Right lobe of liver (tissue), 4 donors: ENCODE data around the gene CARHSP1.

ENCODE experiments used
- POLR2A ChIP-seq: fragments of 450-650 bp; IDR thresholded peaks from one replicate; pipeline ENCODE4 v1.6.1; 2017; ENCODE audit warnings: antibody characterized with exemption, mild to moderate bottlenecking
- TF ChIP-seq, protein P1 (sequence below), 4 donors: fragments of 200-600 bp in 3 of 4; fragments of 450-650 bp in 1 of 4; IDR thresholded peaks; one replicate each; pipeline versions ENCODE4 v1.5.1 to v1.8.0; 2016 to 2022; ENCODE audit warnings: antibody characterized with exemption in 4 of 4, mild to moderate bottlenecking in 2 of 4
- donor health status: DM: no; HTN: no; CAD: no.
- donor health status: DM: no; HTN: no; CAD: no.
- donor health status: DM: no; HTN: yes; CAD: no.

DNA sequence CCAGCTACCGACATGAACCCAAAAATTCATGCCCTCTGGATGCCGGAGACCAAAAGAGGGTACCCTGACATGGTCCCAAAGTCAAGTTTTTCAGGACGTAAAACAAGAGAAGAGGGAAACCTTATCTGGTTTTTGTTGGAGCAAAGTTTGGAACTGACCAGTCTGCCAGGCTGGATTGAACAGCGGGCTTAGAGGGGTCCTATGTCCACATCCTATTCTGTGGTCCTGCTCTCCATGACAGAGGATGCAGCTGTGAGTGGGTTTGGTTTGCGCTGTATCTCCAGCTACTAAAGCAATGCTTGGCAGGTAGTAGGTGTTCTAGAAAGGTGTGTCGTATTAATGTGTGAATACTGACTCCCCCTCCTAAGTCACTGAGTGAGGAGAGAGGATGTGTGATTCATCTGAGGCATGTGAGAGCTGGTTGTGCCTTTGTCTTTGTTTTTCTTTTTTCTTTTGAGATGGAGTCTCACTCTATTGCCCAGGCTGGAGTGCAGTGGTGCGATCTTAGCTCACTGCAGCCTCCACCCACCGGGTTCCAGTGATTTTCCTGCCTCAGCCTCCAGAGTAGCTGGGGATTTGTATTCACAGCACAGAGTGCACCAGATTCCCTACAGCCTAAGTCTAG, 40.2 kb downstream of the CARHSP1 start:
- TF ChIP-seq, protein P1, sequence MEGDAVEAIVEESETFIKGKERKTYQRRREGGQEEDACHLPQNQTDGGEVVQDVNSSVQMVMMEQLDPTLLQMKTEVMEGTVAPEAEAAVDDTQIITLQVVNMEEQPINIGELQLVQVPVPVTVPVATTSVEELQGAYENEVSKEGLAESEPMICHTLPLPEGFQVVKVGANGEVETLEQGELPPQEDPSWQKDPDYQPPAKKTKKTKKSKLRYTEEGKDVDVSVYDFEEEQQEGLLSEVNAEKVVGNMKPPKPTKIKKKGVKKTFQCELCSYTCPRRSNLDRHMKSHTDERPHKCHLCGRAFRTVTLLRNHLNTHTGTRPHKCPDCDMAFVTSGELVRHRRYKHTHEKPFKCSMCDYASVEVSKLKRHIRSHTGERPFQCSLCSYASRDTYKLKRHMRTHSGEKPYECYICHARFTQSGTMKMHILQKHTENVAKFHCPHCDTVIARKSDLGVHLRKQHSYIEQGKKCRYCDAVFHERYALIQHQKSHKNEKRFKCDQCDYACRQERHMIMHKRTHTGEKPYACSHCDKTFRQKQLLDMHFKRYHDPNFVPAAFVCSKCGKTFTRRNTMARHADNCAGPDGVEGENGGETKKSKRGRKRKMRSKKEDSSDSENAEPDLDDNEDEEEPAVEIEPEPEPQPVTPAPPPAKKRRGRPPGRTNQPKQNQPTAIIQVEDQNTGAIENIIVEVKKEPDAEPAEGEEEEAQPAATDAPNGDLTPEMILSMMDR (IDR thresholded peaks at IDR 0.05), result no peak
- TF ChIP-seq POLR2A, result no peak
